OCI-LY1 (cell line): ENCODE measurements around the gene IFIT3.

Experiments used
- H2AFZ ChIP-seq: fragments of 200-600 bp; sonication (generic), shearing (Covaris generic); 2 replicates; pipeline ENCODE4 v1.6.0; 2014; ENCODE audit warnings: antibody characterized with exemption, mild to moderate bottlenecking, low read length
- H3F3A ChIP-seq: fragments of 200-600 bp; sonication (generic), shearing (Covaris generic); 2 replicates; pipeline ENCODE4 v1.6.0; 2014; ENCODE audit warnings: mild to moderate bottlenecking, antibody characterized with exemption, low read length, moderate library complexity; ENCODE audit not compliant: insufficient read depth
- H3K27ac ChIP-seq: fragments of 200-600 bp; sonication (generic); 2 replicates; pipeline ENCODE4 v1.5.1; 2014; ENCODE audit warnings: low read length, mixed run types, mild to moderate bottlenecking, low read depth; ENCODE audit not compliant: poor library complexity, severe bottlenecking
- H3K27me3 ChIP-seq: fragments of 200-600 bp; sonication (generic); 2 replicates; pipeline ENCODE4 v1.6.0; 2014; ENCODE audit warnings: antibody characterized with exemption, mild to moderate bottlenecking, low read length, moderate library complexity; ENCODE audit not compliant: insufficient read depth
- H3K36me3 ChIP-seq: fragments of 200-600 bp; sonication (generic); 2 replicates; pipeline ENCODE4 v1.6.1; 2014; ENCODE audit warnings: mild to moderate bottlenecking, antibody characterized with exemption, low read length, moderate library complexity, mixed read lengths; ENCODE audit not compliant: insufficient read depth
- H3K4me1 ChIP-seq: fragments of 200-600 bp; sonication (generic); 2 replicates; pipeline ENCODE4 v1.5.1; 2014; ENCODE audit warnings: mild to moderate bottlenecking, low read length, moderate library complexity; ENCODE audit not compliant: insufficient read depth, severe bottlenecking
- H3K4me2 ChIP-seq: fragments of 200-600 bp; sonication (generic), shearing (Covaris generic); 2 replicates; pipeline ENCODE4 v1.6.1; 2014; ENCODE audit warnings: low read length
- H3K4me3 ChIP-seq: fragments of 200-600 bp; sonication (generic); 2 replicates; pipeline ENCODE4 v1.5.1; 2014; ENCODE audit warnings: low read length, low read depth, mild to moderate bottlenecking, mixed read lengths; ENCODE audit not compliant: poor library complexity, severe bottlenecking
- H3K79me2 ChIP-seq: fragments of 200-600 bp; shearing (Covaris generic); 2 replicates; pipeline ENCODE4 v1.6.1; 2016; ENCODE audit warnings: mixed run types, low read length, mixed read lengths; ENCODE audit not compliant: insufficient read depth
- H3K9ac ChIP-seq: fragments of 200-600 bp; sonication (generic), shearing (Covaris generic); 2 replicates; pipeline ENCODE4 v1.6.1; 2014; ENCODE audit warnings: mild to moderate bottlenecking, low read length, mixed read lengths
- H3K9me2 ChIP-seq: fragments of 200-600 bp; sonication (generic), shearing (Covaris generic); 2 replicates; pipeline ENCODE4 v1.6.1; 2014; ENCODE audit warnings: low read depth, mild to moderate bottlenecking, low read length, mixed read lengths
- H3K9me3 ChIP-seq: fragments of 200-600 bp; shearing (Covaris generic); 2 replicates; pipeline ENCODE4 v1.6.1; 2014; ENCODE audit warnings: low read length, mixed read lengths
- H4K20me1 ChIP-seq: fragments of 200-600 bp; sonication (generic), shearing (Covaris generic); 2 replicates; pipeline ENCODE4 v1.6.0; 2016; ENCODE audit warnings: mild to moderate bottlenecking, low read length; ENCODE audit not compliant: insufficient read depth
- CTCF ChIP-seq: fragments of 200-600 bp; sonication (generic), shearing (Covaris generic); IDR thresholded peaks from 2 replicates; pipeline ENCODE4 v1.5.1; 2017; ENCODE audit warnings: mild to moderate bottlenecking, antibody characterized with exemption, low read length, moderate library complexity, mixed read lengths
- EZH2 ChIP-seq: fragments of 200-600 bp; sonication (generic), shearing (Covaris generic); IDR thresholded peaks from 2 replicates; pipeline ENCODE4 v1.8.0; 2017; ENCODE audit warnings: borderline replicate concordance, mixed run types, mild to moderate bottlenecking, antibody characterized with exemption, low read length, moderate library complexity, mixed read lengths

Gene IFIT3

GRCh38 chr10:89301232-89301631 is 26.6 kb upstream of the IFIT3 start:
- Histone ChIP-seq H3K4me3 (peak overlapping the region; percentile 37), H3K4me1 (peaks cover 14% of the 10 kb centered on the region), H3K27ac (no peak overlapping the region), H3F3A (no peaks in the 10 kb centered on the region), H2AFZ (no peak overlapping the region), H3K36me3 (no peaks in the 10 kb centered on the region), H4K20me1 (no peaks in the 10 kb centered on the region), H3K9me3 (no peaks in the 10 kb centered on the region), H3K79me2 (no peaks in the 10 kb centered on the region), H3K4me2 (peak overlapping the region; percentile 46), H3K27me3 (no peaks in the 10 kb centered on the region), H3K9me2 (no peaks in the 10 kb centered on the region), H3K9ac (no peak overlapping the region)
- TF ChIP-seq CTCF (no peak), EZH2 (no peak)

- Histone ChIP-seq H2AFZ (no peak within 1 kb of the TSS), H3K27ac (no peak within 1 kb of the TSS), H3K9me3 (no peaks in the 10 kb centered on the region)
Measured at GRCh38 chr10:89301721-89302445, 25.9 kb upstream of the IFIT3 start, which contains the start of gene IFIT2. IFIT2 (plus strand) TSS chr10:89302046; CDS start chr10:89302124, 78 bp downstream.

GRCh38 chr10:89302625-89303024 is 25.2 kb upstream of the IFIT3 start:
- Histone ChIP-seq H3K27ac (no peak overlapping the region), H3K36me3 (no peaks in the 10 kb centered on the region), H3F3A (no peaks in the 10 kb centered on the region), H3K79me2 (no peaks in the 10 kb centered on the region), H3K9me2 (no peaks in the 10 kb centered on the region), H3K9ac (no peak overlapping the region), H4K20me1 (no peaks in the 10 kb centered on the region), H3K4me2 (peak overlapping the region; percentile 46; the same call in 1 of the 2 replicates), H3K9me3 (no peaks in the 10 kb centered on the region), H3K4me3 (no peak overlapping the region), H3K4me1 (peaks cover 14% of the 10 kb centered on the region), H2AFZ (no peak overlapping the region), H3K27me3 (no peaks in the 10 kb centered on the region)
- no peak for TF ChIP-seq CTCF
- no peak for TF ChIP-seq EZH2

More at GRCh38 chr10:89301721-89302445, 25.9 kb upstream of the IFIT3 start, which contains the start of gene IFIT2:
- peak within 1 kb of the TSS; percentile 46 for H3K4me2 ChIP-seq
- H3K9me2 ChIP-seq, result no peaks in the 10 kb centered on the region
- H3K9ac ChIP-seq, result no peak within 1 kb of the TSS
- H3K27me3 ChIP-seq, result no peaks in the 10 kb centered on the region
- H4K20me1 ChIP-seq, result no peaks in the 10 kb centered on the region
- peak within 1 kb of the TSS; percentile 37 for H3K4me3 ChIP-seq
- no peaks in the 10 kb centered on the region for H3F3A ChIP-seq
- no peaks in the 10 kb centered on the region for H3K79me2 ChIP-seq
- TF ChIP-seq CTCF, result no peak
- no peak for TF ChIP-seq EZH2
- peaks cover 14% of the 10 kb centered on the region for H3K4me1 ChIP-seq
- no peaks in the 10 kb centered on the region for H3K36me3 ChIP-seq
